Effector CD4-positive, alpha-beta T cell (primary cell): ENCODE data around the gene EPN1.
"Not testable (repeated sequence)": the region's sequence is repeated elsewhere in the genome, so short reads cannot be mapped to it uniquely, and the experiment has no call there.

Source experiments
- DNase-seq: peaks from one replicate; pipeline ENCODE4 v3.0.0-alpha.2; 2020

Gene EPN1

DNA sequence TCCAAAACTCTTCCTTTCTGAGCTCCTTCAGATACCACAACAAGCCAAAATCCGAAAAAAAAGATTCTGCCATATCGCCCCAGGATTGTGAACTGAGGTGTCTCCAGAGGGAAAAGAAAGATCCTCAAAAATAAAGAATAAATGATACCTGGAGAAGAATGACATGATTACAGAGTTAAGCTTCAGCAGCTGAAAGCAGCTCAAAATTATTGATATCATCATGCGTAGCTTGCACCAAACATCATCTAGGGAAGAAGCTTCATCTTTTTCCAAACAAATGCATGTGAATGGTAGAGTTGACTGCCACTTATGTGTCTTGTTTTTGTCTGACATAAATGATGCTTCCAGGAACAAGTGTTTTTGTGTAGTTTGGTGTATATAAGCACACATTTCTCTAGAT, 63.3 kb downstream of the EPN1 start, which contains the start of gene NLRP9:
TSS of gene NLRP9 (minus strand) at position 101 of the 400 bp plus-strand sequence. CDS start at position 73, 28 bp downstream.
- no peak for DNase-seq

GRCh38 chr19:55750715-55751114, 75.7 kb downstream of the EPN1 start:
- DNase-seq = no peak

DNA sequence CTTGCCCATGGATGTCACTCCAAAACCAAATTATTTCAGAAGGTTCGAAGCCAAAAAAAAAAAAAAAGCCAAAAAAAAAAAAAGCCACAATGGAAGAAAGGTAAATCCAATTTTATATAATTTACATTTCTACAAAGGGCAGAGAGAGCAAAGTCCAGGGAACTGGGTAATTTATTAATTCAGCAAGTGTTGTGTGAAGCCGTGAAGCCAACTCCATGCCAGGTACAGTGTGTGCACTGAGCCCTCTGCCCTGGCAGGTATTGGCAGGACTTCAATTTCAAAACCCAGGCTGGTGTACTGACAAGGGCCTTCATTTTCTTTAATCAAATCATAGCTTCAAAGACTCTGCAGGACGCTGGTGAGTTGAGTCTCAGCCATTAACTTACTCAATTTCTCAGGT, 78.4 kb downstream of the EPN1 start:
- DNase-seq = no peak

- DNase-seq = not testable (repeated sequence)
These were observed 81.8 kb downstream of the EPN1 start for GRCh38 chr19:55756808-55757207.

DNA sequence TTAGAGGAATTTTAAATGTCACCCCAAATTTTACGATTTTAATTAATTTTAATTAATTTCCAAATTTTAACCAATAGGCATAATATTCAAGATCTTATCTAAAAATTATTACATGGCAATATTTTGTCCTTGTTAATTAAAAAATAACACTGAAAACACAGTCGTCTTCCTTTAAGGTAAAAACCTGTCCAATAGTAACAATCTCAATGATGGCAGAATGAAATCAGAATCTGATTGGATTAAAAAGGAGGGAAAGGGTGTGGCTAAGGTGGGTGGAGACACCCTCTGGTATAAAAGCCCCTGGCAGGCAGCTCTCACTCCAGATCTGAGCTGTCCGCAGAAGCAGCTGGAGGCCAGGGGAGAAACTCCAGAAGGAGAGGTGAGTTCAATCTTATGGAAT, 83.8 kb downstream of the EPN1 start, which contains the start of gene RFPL4A:
TSS of gene RFPL4A (plus strand) at position 301 of the 400 bp plus-strand sequence. CDS start 2,704 bp downstream, outside the sequence.
- DNase-seq = not testable (repeated sequence)
